IMR-90 (cell line): ENCODE measurements around the gene SYNM. TPM values are rescaled to one million over a fixed set of nuclear protein-coding genes. Genes with fewer than 3 reads are reported as not detected.

ENCODE experiments used
- ATAC-seq: fragments of 200-7000 bp; cut with Tn5 transposase; 2 replicates; pipeline ENCODE4 v1.9.1; 2020; ENCODE audit warnings: low read depth, mild to moderate bottlenecking, moderate library complexity
- BruUV-seq: library from RNA; stranded (reverse); fragments of 400-500 nt; replicated peaks from 2 replicates; lab custom pipeline; 2021; lab: Mats Ljungman, UMichigan
- CTCF ChIA-PET: fragments of 300-600 bp; formaldehyde crosslinking; extraction: SDS; loops from one replicate; lab custom pipeline; 2021; ENCODE audit warnings: antibody characterized with exemption; lab: Yijun Ruan, JAX
- POLR2A ChIA-PET: fragments of 300-600 bp; sonication (Branson Sonifier 250); formaldehyde crosslinking; loops from one replicate; lab custom pipeline; 2022; ENCODE audit warnings: antibody characterized with exemption; ENCODE audit not compliant: unreplicated experiment; lab: Charles Lee
- DNase-seq: peaks from one replicate; pipeline ENCODE4 v3.0.0; 2013
- H2AFZ ChIP-seq: replicated peaks from 2 replicates; pipeline ENCODE3; 2013; ENCODE audit warnings: low read length, mild to moderate bottlenecking; ENCODE audit not compliant: poor library complexity
- H2AK5ac ChIP-seq: 2 replicates; pipeline ENCODE4 v1.6.1; 2013; ENCODE audit warnings: low read depth, low read length, inconsistent platforms
- H2AK9ac ChIP-seq: replicated peaks from 2 replicates; pipeline ENCODE3; 2013; ENCODE audit warnings: mild to moderate bottlenecking, low read depth, low read length, moderate library complexity; ENCODE audit not compliant: poor library complexity
- H2BK120ac ChIP-seq: 2 replicates; pipeline ENCODE4 v1.6.1; 2013; ENCODE audit warnings: low read depth, low read length, inconsistent platforms
- H2BK15ac ChIP-seq: 3 replicates; pipeline ENCODE4 v1.6.1; 2013; ENCODE audit warnings: low read depth, low read length, inconsistent platforms
- H2BK20ac ChIP-seq: 2 replicates; pipeline ENCODE4 v1.6.1; 2013; ENCODE audit warnings: low read depth, mild to moderate bottlenecking, inconsistent platforms, low read length, moderate library complexity
- H2BK5ac ChIP-seq: 2 replicates; pipeline ENCODE4 v1.6.1; 2013; ENCODE audit warnings: mild to moderate bottlenecking, low read depth, low read length, inconsistent platforms; ENCODE audit not compliant: poor library complexity, severe bottlenecking
- H3K14ac ChIP-seq: replicated peaks from 2 replicates; pipeline ENCODE4 v1.6.1; 2013; ENCODE audit warnings: low read depth, low read length, inconsistent platforms
- H3K18ac ChIP-seq: 2 replicates; pipeline ENCODE4 v1.6.1; 2013; ENCODE audit warnings: low read depth, low read length, control low read depth
- H3K23ac ChIP-seq: 2 replicates; pipeline ENCODE4 v1.6.1; 2013; ENCODE audit warnings: low read depth, low read length, inconsistent platforms
- H3K27ac ChIP-seq: 2 replicates; pipeline ENCODE4 v1.5.1; 2013; ENCODE audit warnings: mild to moderate bottlenecking, control low read depth, low read length; ENCODE audit not compliant: insufficient read depth
- H3K27me3 ChIP-seq: 2 replicates; pipeline ENCODE4 v1.6.1; 2013; ENCODE audit warnings: low read length; ENCODE audit not compliant: control insufficient read depth, insufficient read depth
- H3K36me3 ChIP-seq: 2 replicates; pipeline ENCODE4 v1.6.1; 2013; ENCODE audit warnings: low read length, mixed read lengths; ENCODE audit not compliant: control insufficient read depth, insufficient read depth
- H3K4ac ChIP-seq: 2 replicates; pipeline ENCODE4 v1.6.1; 2013; ENCODE audit warnings: low read depth, low read length, inconsistent platforms
- H3K4me1 ChIP-seq: 2 replicates; pipeline ENCODE4 v1.6.1; 2013; ENCODE audit warnings: low read length, mixed read lengths; ENCODE audit not compliant: control insufficient read depth, insufficient read depth
- H3K4me2 ChIP-seq: 2 replicates; pipeline ENCODE4 v1.6.1; 2013; ENCODE audit warnings: low read depth, mild to moderate bottlenecking, control low read depth, low read length, moderate library complexity
- H3K4me3 ChIP-seq: 2 replicates; pipeline ENCODE4 v1.5.1; 2013; ENCODE audit warnings: low read depth, mild to moderate bottlenecking, control low read depth, low read length, moderate library complexity; ENCODE audit not compliant: insufficient read depth
- H3K56ac ChIP-seq: 2 replicates; pipeline ENCODE4 v1.6.1; 2013; ENCODE audit warnings: low read length, inconsistent platforms; ENCODE audit not compliant: insufficient read depth; ENCODE audit errors: extremely low read depth
- H3K79me1 ChIP-seq, 2 experiments: 2 replicates each; pipeline ENCODE4 v1.6.1; 2013; ENCODE audit warnings: low read length in 2 of 2, inconsistent platforms in 1 of 2, low read depth in 1 of 2
- H3K9ac ChIP-seq: 2 replicates; pipeline ENCODE4 v1.6.1; 2013; ENCODE audit warnings: low read depth, low read length, control low read depth
- H3K9me1 ChIP-seq: 2 replicates; pipeline ENCODE4 v1.6.1; 2013; ENCODE audit warnings: low read length, inconsistent platforms; ENCODE audit not compliant: insufficient read depth
- H3K9me3 ChIP-seq: 2 replicates; pipeline ENCODE4 v1.6.1; 2013; ENCODE audit warnings: low read length; ENCODE audit not compliant: control insufficient read depth, insufficient read depth
- H4K20me1 ChIP-seq: 2 replicates; pipeline ENCODE4 v1.6.1; 2013; ENCODE audit warnings: low read length, inconsistent platforms; ENCODE audit not compliant: insufficient read depth
- H4K5ac ChIP-seq: 2 replicates; pipeline ENCODE4 v1.6.1; 2013; ENCODE audit warnings: mild to moderate bottlenecking, low read depth, low read length, control low read depth
- H4K8ac ChIP-seq, 2 experiments: 2 replicates each; pipeline ENCODE4 v1.6.1; 2013; ENCODE audit warnings: low read depth in 2 of 2, low read length in 2 of 2, control low read depth in 1 of 2, inconsistent platforms in 1 of 2
- H4K91ac ChIP-seq: 2 replicates; pipeline ENCODE4 v1.6.1; 2013; ENCODE audit warnings: low read depth, low read length, inconsistent platforms; ENCODE audit not compliant: insufficient read depth
- CEBPB ChIP-seq: IDR thresholded peaks from 2 replicates; pipeline ENCODE4 v1.6.1; 2012; ENCODE audit warnings: low read depth, low read length, improper control_type of control experiment
- CHD1 ChIP-seq: IDR thresholded peaks from 2 replicates; pipeline ENCODE4 v1.6.1; 2012; ENCODE audit warnings: low read depth, low read length, improper control_type of control experiment
- CTCF ChIP-seq: conservative IDR thresholded peaks from 2 replicates; pipeline ENCODE4 v1.5.1; 2012; ENCODE audit warnings: mild to moderate bottlenecking, low read depth, low read length, improper control_type of control experiment
- FOS ChIP-seq: fragments of 150-350 bp; IDR thresholded peaks from 2 replicates; pipeline ENCODE4 v1.6.1; 2016; ENCODE audit warnings: low read depth, low read length
- MAFK ChIP-seq: IDR thresholded peaks from 2 replicates; pipeline ENCODE4 v1.6.1; 2012; ENCODE audit warnings: low read depth, low read length, improper control_type of control experiment
- NFE2L2 ChIP-seq: fragments of 150-350 bp; IDR thresholded peaks from 2 replicates; pipeline ENCODE4 v1.6.1; 2016; ENCODE audit warnings: low read depth, mild to moderate bottlenecking, low read length
- RAD21 ChIP-seq: IDR thresholded peaks from 2 replicates; pipeline ENCODE4 v1.6.1; 2012; ENCODE audit warnings: low read length, improper control_type of control experiment
- RFX5 ChIP-seq: IDR thresholded peaks from 2 replicates; pipeline ENCODE4 v1.8.0; 2012; ENCODE audit warnings: low read depth, mild to moderate bottlenecking, low read length, moderate library complexity
- WGBS, 2 experiments: methylation state at CpG; one replicate each; pipeline versions ENCODE4 v1.1.5 to v1.1.7; 2013; ENCODE audit warnings: missing lambda C conversion rate in 2 of 2; ENCODE audit not compliant: insufficient read length in 1 of 2; ENCODE audit errors: extremely low coverage in 2 of 2; 5-methylcytosine and 5-hydroxymethylcytosine counted together
- dilution Hi-C: fragments of 300-500 bp; cut with HindIII; formaldehyde crosslinking; loops from one replicate; pipeline ENCODE4 v1.14.3; 2018; ENCODE audit warnings: low sequenced_read_pairs; ENCODE audit not compliant: unreplicated experiment
- in situ Hi-C: fragments of 300-500 bp; cut with MboI; formaldehyde crosslinking; loops from 3 replicates; pipeline ENCODE4 v1.14.3; 2019; ENCODE audit warnings: low sequenced_read_pairs, inconsistent platforms, mixed read lengths
- intact Hi-C: fragments of 100-400 bp; cut with micrococcal nuclease; formaldehyde crosslinking; loops from 2 replicates; pipeline ENCODE4 v1.10.0; 2022
- polyA plus RNA-seq, 3 experiments: library from polyadenylated mRNA; depleted of rRNA; stranded (reverse); fragments of >200 nt; gene quantifications; 2 replicates each; pipeline ENCODE4 v1.2.3, GENCODE V29; 2012; ENCODE audit warnings: low replicate concordance in 1 of 3
- total RNA-seq: library from RNA; depleted of rRNA; stranded (reverse); fragments of >200 nt; gene quantifications from 2 replicates; pipeline ENCODE4 v1.2.3, GENCODE V29; 2012

Gene SYNM
- total and polyA plus RNA-seq, 2 of the 4 experiments (the other 2 are of a cell fraction): 2.1 to 3.4 TPM

GRCh38 chr15:99155961-99156443 is 51.1 kb downstream of the SYNM start:
- WGBS, 2 experiments: 91% methylated on average over 4 of the region's 9 CpGs; no CpG with 5 or more reads in 1 of the 2 experiments
- ChIA-PET CTCF (no interaction called here), POLR2A (no interaction called here)
- ATAC-seq (peak; percentile 51), DNase-seq (peak; percentile 65)
- no peak overlapping the region for H4K5ac ChIP-seq
- H3K27ac ChIP-seq: no peak overlapping the region
- H3K18ac ChIP-seq: no peak overlapping the region
- no peaks in the 10 kb centered on the region for H3K9me3 ChIP-seq
- H3K23ac ChIP-seq: 0 out of 2 replicates have a peak overlapping the region, but pooled peaks have one; percentile 8
- no peak overlapping the region for H2BK5ac ChIP-seq
- intact Hi-C loops (no loop called here), in situ Hi-C loops (no loop called here), dilution Hi-C loops (no loop called here)
- peak overlapping the region; percentile 50; the same call in 1 of the 2 replicates for H3K14ac ChIP-seq
- 0 out of 2 replicates have a peak overlapping the region, but pooled peaks have one; percentile 16 for H4K91ac ChIP-seq
- peak overlapping the region in 1 of 2 experiments; percentile 43; a peak in 2 of 4 replicates for H4K8ac ChIP-seq
- peaks cover 0 to 16% of the 10 kb centered on the region in 2 experiments; a peak in 1 of 4 replicates for H3K79me1 ChIP-seq
- peak overlapping the region; percentile 96 for H2AK9ac ChIP-seq
- H3K56ac ChIP-seq: no peak overlapping the region
- TF ChIP-seq MAFK: no peak
- TF ChIP-seq NFE2L2: no peak
- TF ChIP-seq CTCF: no peak
- TF ChIP-seq RAD21: no peak
- TF ChIP-seq CHD1: no peak
- TF ChIP-seq FOS: no peak
- peak; percentile 94 for TF ChIP-seq CEBPB
- TF ChIP-seq RFX5: no peak
- H3K4me3 ChIP-seq: no peak overlapping the region
- H3K4me2 ChIP-seq: no peak overlapping the region
- H2BK120ac ChIP-seq: peak overlapping the region; percentile 74
- peaks cover 23% of the 10 kb centered on the region; the same call in 1 of the 2 replicates for H3K9me1 ChIP-seq
- H3K36me3 ChIP-seq: peaks cover 7% of the 10 kb centered on the region
- peak overlapping the region; percentile 64; the same call in 1 of the 2 replicates for H2BK20ac ChIP-seq
- H3K9ac ChIP-seq: no peak overlapping the region
- H3K4me1 ChIP-seq: peaks cover 14% of the 10 kb centered on the region
- no TSS peak for BruUV-seq
- peak overlapping the region; percentile 23; the same call in 1 of the 2 replicates for H2AK5ac ChIP-seq
- peak overlapping the region; percentile 36 for H2AFZ ChIP-seq
- no peaks in the 10 kb centered on the region for H4K20me1 ChIP-seq
- H3K27me3 ChIP-seq: no peaks in the 10 kb centered on the region
- peak overlapping the region; percentile 57; the same call in 1 of the 3 replicates for H2BK15ac ChIP-seq
- peak overlapping the region; percentile 69 for H3K4ac ChIP-seq
